ENCODE measurements around the gene WDR27.

Gene WDR27

GRCh38 chr6:169729961-169730360 is 28.1 kb upstream of the WDR27 start:
- Histone ChIP-seq H3F3A (ENCODE audit: insufficient read depth) (peaks cover 17% of the 10 kb centered on the region), H3K36me3 (ENCODE audit: low read length) (no peaks in the 10 kb centered on the region), H3K79me2 (ENCODE audit: insufficient read depth, low read length) (no peaks in the 10 kb centered on the region), H4K20me1 (ENCODE audit: low read depth, low read length) (no peaks in the 10 kb centered on the region), H3K27me3 (ENCODE audit: low read length) (no peaks in the 10 kb centered on the region), H3K27ac (ENCODE audit: low read depth, low read length) (no peak overlapping the region), H3K4me2 (ENCODE audit: low read depth, low read length, poor library complexity, severe bottlenecking) (no peak overlapping the region), H3K9ac (ENCODE audit: low read length) (no peak overlapping the region), H2AFZ (ENCODE audit: low read depth, low read length, severe bottlenecking) (no peak overlapping the region), H3K4me3 (ENCODE audit: insufficient read depth, low read length, poor library complexity, severe bottlenecking) (no peak overlapping the region), H3K9me3 (ENCODE audit: insufficient read depth, low read length) (no peaks in the 10 kb centered on the region), H3K9me2 (replicated peaks; ENCODE audit: insufficient read depth, low read length) (no peaks in the 10 kb centered on the region)
- TF ChIP-seq CTCF (IDR thresholded peaks at IDR 0.05; ENCODE audit: insufficient read depth, low read length, poor library complexity, severe bottlenecking): no peak
- no peak for TF ChIP-seq EZH2phosphoT487 (conservative IDR thresholded peaks at IDR 0.05; ENCODE audit: low read length)

GRCh38 chr6:169726963-169727362 is 25.1 kb upstream of the WDR27 start:
- no peak overlapping the region for H2AFZ ChIP-seq (ENCODE audit: low read depth, low read length, severe bottlenecking)
- no peaks in the 10 kb centered on the region for H3K9me2 ChIP-seq (replicated peaks; ENCODE audit: insufficient read depth, low read length)
- H3K27me3 ChIP-seq (ENCODE audit: low read length): no peaks in the 10 kb centered on the region

GRCh38 chr6:169726049-169726400 is 24.2 kb upstream of the WDR27 start:
- Histone ChIP-seq H3K4me3 (ENCODE audit: insufficient read depth, low read length, poor library complexity, severe bottlenecking) (no peak overlapping the region), H3K79me2 (ENCODE audit: insufficient read depth, low read length) (peaks cover 24% of the 10 kb centered on the region), H3F3A (ENCODE audit: insufficient read depth) (peaks cover 26% of the 10 kb centered on the region), H3K27me3 (ENCODE audit: low read length) (no peaks in the 10 kb centered on the region), H3K9me2 (replicated peaks; ENCODE audit: insufficient read depth, low read length) (no peaks in the 10 kb centered on the region), H3K27ac (ENCODE audit: low read depth, low read length) (no peak overlapping the region), H3K36me3 (ENCODE audit: low read length) (no peaks in the 10 kb centered on the region), H3K9me3 (ENCODE audit: insufficient read depth, low read length) (no peaks in the 10 kb centered on the region), H3K9ac (ENCODE audit: low read length) (no peak overlapping the region), H4K20me1 (ENCODE audit: low read depth, low read length) (peaks cover 15% of the 10 kb centered on the region), H3K4me2 (ENCODE audit: low read depth, low read length, poor library complexity, severe bottlenecking) (no peak overlapping the region), H2AFZ (ENCODE audit: low read depth, low read length, severe bottlenecking) (no peak overlapping the region)
- TF ChIP-seq CTCF (IDR thresholded peaks at IDR 0.05; ENCODE audit: insufficient read depth, low read length, poor library complexity, severe bottlenecking) (no peak), EZH2phosphoT487 (conservative IDR thresholded peaks at IDR 0.05; ENCODE audit: low read length) (no peak)

More at GRCh38 chr6:169726963-169727362, 25.1 kb upstream of the WDR27 start:
- H3K27ac ChIP-seq (ENCODE audit: low read depth, low read length): no peak overlapping the region
- H3K79me2 ChIP-seq (ENCODE audit: insufficient read depth, low read length): peaks cover 14% of the 10 kb centered on the region
- peaks cover 7% of the 10 kb centered on the region for H4K20me1 ChIP-seq (ENCODE audit: low read depth, low read length)
- H3K4me3 ChIP-seq (ENCODE audit: insufficient read depth, low read length, poor library complexity, severe bottlenecking): no peak overlapping the region
- H3K9ac ChIP-seq (ENCODE audit: low read length): no peak overlapping the region
- H3F3A ChIP-seq (ENCODE audit: insufficient read depth): peaks cover 26% of the 10 kb centered on the region
- TF ChIP-seq CTCF (IDR thresholded peaks at IDR 0.05; ENCODE audit: insufficient read depth, low read length, poor library complexity, severe bottlenecking): no peak
- TF ChIP-seq EZH2phosphoT487 (conservative IDR thresholded peaks at IDR 0.05; ENCODE audit: low read length): no peak
- H3K36me3 ChIP-seq (ENCODE audit: low read length): no peaks in the 10 kb centered on the region
- H3K9me3 ChIP-seq (ENCODE audit: insufficient read depth, low read length): no peaks in the 10 kb centered on the region
- no peak overlapping the region for H3K4me2 ChIP-seq (ENCODE audit: low read depth, low read length, poor library complexity, severe bottlenecking)
